Endothelial cell of umbilical vein (primary cell): ENCODE results near the gene CDH2. TPM values are rescaled to one million over a fixed set of nuclear protein-coding genes. Genes with fewer than 3 reads are reported as not detected.

Source experiments
- BruUV-seq: library from RNA; stranded (reverse); fragments of 400-500 nt; replicated peaks from 2 replicates; lab custom pipeline; 2021; lab: Mats Ljungman, UMichigan
- CTCF ChIA-PET: fragments of 300-600, 350-600 bp; sonication (Branson Sonifier 250); formaldehyde crosslinking; loops from one replicate; lab custom pipeline; 2021; ENCODE audit warnings: antibody characterized with exemption, inconsistent platforms; lab: Charles Lee
- POLR2A ChIA-PET: fragments of 300-600, 350-600 bp; sonication (Branson Sonifier 250); formaldehyde crosslinking; loops from one replicate; lab custom pipeline; 2021; ENCODE audit warnings: antibody characterized with exemption, inconsistent platforms; lab: Charles Lee
- DNase-seq: peaks from one replicate; pipeline ENCODE4 v3.0.0-alpha.2; 2011; ENCODE audit warnings: low read depth, low spot score
- FAIRE-seq: peaks from 2 replicates; lab custom pipeline; 2011; peaks lifted over from hg19 to GRCh38; lab: Jason Lieb, UNC
- H2AFZ ChIP-seq: 2 replicates; pipeline ENCODE4 v1.6.0; 2012; ENCODE audit warnings: low read depth, low read length, control low read depth, inconsistent platforms
- H3K27ac ChIP-seq: 2 replicates; pipeline ENCODE4 v1.5.1; 2011; ENCODE audit warnings: low read depth, mild to moderate bottlenecking, control low read depth, low read length, moderate library complexity; ENCODE audit not compliant: insufficient read depth
- H3K27me3 ChIP-seq, 2 experiments: 2 replicates each; pipeline versions ENCODE4 v1.6.0 to v1.6.1; 2011; ENCODE audit warnings: low read length in 2 of 2, mixed read lengths in 1 of 2; ENCODE audit not compliant: control insufficient read depth in 2 of 2, insufficient read depth in 2 of 2
- H3K36me3 ChIP-seq, 2 experiments: 2 replicates in 1 of 2; 3 replicates in 1 of 2; pipeline ENCODE4 v1.5.1; 2011; ENCODE audit warnings: low read length in 2 of 2, mild to moderate bottlenecking in 1 of 2, moderate library complexity in 1 of 2; ENCODE audit not compliant: control insufficient read depth in 2 of 2, insufficient read depth in 2 of 2; ENCODE audit errors: extremely low read depth in 1 of 2
- H3K4me1 ChIP-seq: 3 replicates; pipeline ENCODE4 v1.5.1; 2011; ENCODE audit warnings: mild to moderate bottlenecking, low read length; ENCODE audit not compliant: control insufficient read depth, insufficient read depth; ENCODE audit errors: extremely low read depth
- H3K4me2 ChIP-seq: 2 replicates; pipeline ENCODE4 v1.6.1; 2011; ENCODE audit warnings: low read length, control low read depth, mixed read lengths; ENCODE audit not compliant: insufficient read depth
- H3K4me3 ChIP-seq, 3 experiments: fragments of 200-600 bp in 1 of 3; sonication (generic), shearing (Covaris generic) in 1 of 3; replicated peaks in 1 of 3; 2 replicates each; pipeline ENCODE4 v1.5.1; 2011 to 2016; ENCODE audit warnings: control low read depth in 3 of 3, low read length in 3 of 3, mild to moderate bottlenecking in 2 of 3, inconsistent platforms in 1 of 3, low read depth in 1 of 3, moderate library complexity in 1 of 3; ENCODE audit not compliant: insufficient read depth in 1 of 3
- H3K79me2 ChIP-seq: 2 replicates; pipeline ENCODE4 v1.6.0; 2012; ENCODE audit warnings: low read length, inconsistent platforms; ENCODE audit not compliant: control insufficient read depth, insufficient read depth
- H3K9ac ChIP-seq: replicated peaks from 2 replicates; pipeline ENCODE3; 2011; ENCODE audit warnings: low read length, control low read depth; ENCODE audit not compliant: insufficient read depth; ENCODE audit errors: extremely low read depth
- H3K9me1 ChIP-seq: replicated peaks from 3 replicates; pipeline ENCODE4 v1.6.0; 2011; ENCODE audit warnings: mild to moderate bottlenecking, low read length; ENCODE audit not compliant: control insufficient read depth, insufficient read depth; ENCODE audit errors: extremely low read depth
- H3K9me3 ChIP-seq: replicated peaks from 2 replicates; pipeline ENCODE4 v1.5.1; 2012; ENCODE audit warnings: low read length, inconsistent platforms; ENCODE audit not compliant: control insufficient read depth, insufficient read depth
- H4K20me1 ChIP-seq: replicated peaks from 2 replicates; pipeline ENCODE3; 2011; ENCODE audit warnings: mild to moderate bottlenecking, low read length; ENCODE audit not compliant: control insufficient read depth, insufficient read depth; ENCODE audit errors: extremely low read depth
- CTCF ChIP-seq, 2 donors: IDR thresholded peaks; 1 replicate in 1 of 2; 2 replicates in 1 of 2; pipeline ENCODE4 v1.5.1; 2011; ENCODE audit warnings: low read length in 2 of 2, mild to moderate bottlenecking in 2 of 2, moderate library complexity in 2 of 2, control low read depth in 1 of 2, inconsistent platforms in 1 of 2, low read depth in 1 of 2; ENCODE audit not compliant: insufficient read depth in 1 of 2; ENCODE audit errors: extremely low read depth in 1 of 2
- EZH2 ChIP-seq: IDR thresholded peaks from 2 replicates; pipeline ENCODE4 v1.6.1; 2012; ENCODE audit warnings: borderline replicate concordance, low read depth, mild to moderate bottlenecking, moderate library complexity, low read length, inconsistent platforms; ENCODE audit not compliant: severe bottlenecking
- FOS ChIP-seq: IDR thresholded peaks from 2 replicates; pipeline ENCODE4 v1.6.1; 2011; ENCODE audit warnings: mild to moderate bottlenecking, low read length, moderate library complexity, borderline replicate concordance; ENCODE audit not compliant: insufficient read depth
- GATA2 ChIP-seq: IDR thresholded peaks from 2 replicates; pipeline ENCODE4 v1.7.0; 2011; ENCODE audit warnings: low read depth, mild to moderate bottlenecking, moderate library complexity, mixed read lengths, low read length; ENCODE audit not compliant: insufficient read length, insufficient read depth
- JUN ChIP-seq: IDR thresholded peaks from 2 replicates; pipeline ENCODE4 v1.6.1; 2011; ENCODE audit warnings: borderline replicate concordance, low read depth; ENCODE audit not compliant: insufficient read length, insufficient read depth
- MAX ChIP-seq: IDR thresholded peaks from 2 replicates; pipeline ENCODE4 v1.6.1; 2011; ENCODE audit not compliant: insufficient read depth, insufficient read length
- MYC ChIP-seq: IDR thresholded peaks from one replicate; pipeline ENCODE4 v1.6.1; 2011; ENCODE audit warnings: mild to moderate bottlenecking, low read depth, low read length
- POLR2A ChIP-seq: IDR thresholded peaks from 2 replicates; pipeline ENCODE4 v1.6.1; 2012; ENCODE audit warnings: low read depth, mild to moderate bottlenecking, control low read depth, low read length
- POLR2AphosphoS5 ChIP-seq: IDR thresholded peaks from 2 replicates; pipeline ENCODE4 v1.6.1; 2012; ENCODE audit warnings: low read depth, mild to moderate bottlenecking, control low read depth, low read length, moderate library complexity; ENCODE audit not compliant: insufficient read depth
- dilution Hi-C: fragments of 300-500 bp; cut with MboI; formaldehyde crosslinking; loops from one replicate; pipeline ENCODE4 v1.15.0; 2019; ENCODE audit warnings: low sequenced_read_pairs; ENCODE audit not compliant: extremely low pct_ligation_motif_present
- intact Hi-C: fragments of 100-400 bp; cut with micrococcal nuclease; formaldehyde crosslinking; loops from one replicate; pipeline ENCODE4 v1.10.0; 2022
- polyA plus RNA-seq, 4 experiments: library from polyadenylated mRNA; depleted of rRNA in 3 of 4; stranded (reverse) in 3 of 4; unstranded in 1 of 4; fragments of >200 nt; gene quantifications; 2 replicates each; pipeline versions ENCODE4 v1.2.1 to v1.2.3, GENCODE V29; 2011 to 2012; ENCODE audit warnings: missing spikeins in 1 of 4
- total RNA-seq: library from RNA; stranded (reverse); gene quantifications from 2 replicates; pipeline ENCODE4 v1.2.3, GENCODE V29; 2021

CDH2 gene
- total and polyA plus RNA-seq, 2 donors (not counting 3 experiments of a cell fraction or from before 2014, with no cell fraction given), result 37.6 to 59.5 TPM

- FAIRE-seq (no peak), DNase-seq (no peak)
- Histone ChIP-seq H3K9me1 (no peaks in the 10 kb centered on the region), H3K79me2 (no peaks in the 10 kb centered on the region), H3K27ac (no peak overlapping the region), H3K9ac (no peak overlapping the region), H4K20me1 (no peaks in the 10 kb centered on the region), H2AFZ (no peak overlapping the region), H3K27me3 (no peaks in the 10 kb centered on the region), H3K4me3 (no peak overlapping the region), H3K36me3 (peaks cover 0 to 4% of the 10 kb centered on the region in 2 experiments), H3K9me3 (no peaks in the 10 kb centered on the region), H3K4me2 (no peak overlapping the region), H3K4me1 (no peaks in the 10 kb centered on the region)
- BruUV-seq, result no TSS peak
- POLR2A ChIA-PET, result no interaction called here
- CTCF ChIA-PET, result no interaction called here
- dilution Hi-C loops, result no loop called here
- no peak for TF ChIP-seq MYC
- no peak for TF ChIP-seq MAX
- TF ChIP-seq FOS, result no peak
- TF ChIP-seq POLR2A, result no peak
- TF ChIP-seq JUN, result no peak
- intact Hi-C loops, result no loop called here
Observed at GRCh38 chr18:27959101-27959500, 217.8 kb downstream of the CDH2 start.

GRCh38 chr18:27956001-27956640 lies 220.8 kb downstream of the CDH2 start:
- no peak overlapping the region for H3K4me2 ChIP-seq
- H3K27ac ChIP-seq, result no peak overlapping the region

More at GRCh38 chr18:27956001-27956640, 220.8 kb downstream of the CDH2 start:
- Histone ChIP-seq H3K9me1 (no peaks in the 10 kb centered on the region), H2AFZ (no peak overlapping the region), H3K27me3 (no peaks in the 10 kb centered on the region), H4K20me1 (no peaks in the 10 kb centered on the region), H3K36me3 (peaks cover 0 to 4% of the 10 kb centered on the region in 2 experiments), H3K4me3 (no peak overlapping the region), H3K4me1 (no peaks in the 10 kb centered on the region), H3K79me2 (no peaks in the 10 kb centered on the region), H3K9ac (no peak overlapping the region), H3K9me3 (no peaks in the 10 kb centered on the region)
- dilution Hi-C loops, result no loop called here
- intact Hi-C loops, result no loop called here
- ChIA-PET POLR2A (no interaction called here), CTCF (interaction anchor here (1.4 kb wide), 1 partner anchor 16 kb away, joined by 3 read pairs; no protein-coding TSS in a partner anchor)
- BruUV-seq, result no TSS peak
- DNase-seq (no peak), FAIRE-seq (peak; percentile 4)
- TF ChIP-seq CTCF (IDR thresholded peaks at IDR 0.05; ENCODE audit: extremely low read depth in 1 of 2, insufficient read depth in 1 of 2, low read depth in 1 of 2, low read length in 2 of 2) (no peak), POLR2A (no peak), EZH2 (no peak), FOS (no peak), JUN (no peak), GATA2 (no peak), POLR2AphosphoS5 (no peak), MYC (no peak), MAX (no peak)
